Erythroblast (primary cell): ENCODE data around the gene PSMB10.

Source experiments
- GATA1 ChIP-seq: IDR thresholded peaks from 2 replicates; pipeline ENCODE4 v1.6.1; 2011; ENCODE audit warnings: low read depth, mild to moderate bottlenecking, control low read depth, low read length, moderate library complexity
- POLR2A ChIP-seq: IDR thresholded peaks from 2 replicates; pipeline ENCODE4 v1.6.1; 2011; ENCODE audit warnings: mild to moderate bottlenecking, low read length

- TF ChIP-seq POLR2A (no peak), GATA1 (no peak)
Observed at GRCh38 chr16:67948015-67948414, 11.4 kb upstream of the PSMB10 start.
